SKM-1 treated with dmso at 0.1 percent for 144 hours (cell line): ENCODE measurements around the gene COL11A1.
"Not testable (repeated sequence)": the region's sequence is repeated elsewhere in the genome, so short reads cannot be mapped to it uniquely, and the experiment has no call there.

Experiments used
- DNase-seq: peaks from one replicate; lab custom pipeline; 2025; ENCODE audit not compliant: unreplicated experiment; lab: John Stamatoyannopoulos, UW

The COL11A1 gene

GRCh38 chr1:103108376-103109150, at the start of gene COL11A1:
Gene COL11A1, minus strand, starts transcription at chr1:103108522. Its CDS starts 344 bp downstream, at chr1:103108178.
- DNase-seq = no peak

- DNase-seq = no peak
Measured at GRCh38 chr1:103156966-103157365, 48.6 kb upstream of the COL11A1 start.

DNA sequence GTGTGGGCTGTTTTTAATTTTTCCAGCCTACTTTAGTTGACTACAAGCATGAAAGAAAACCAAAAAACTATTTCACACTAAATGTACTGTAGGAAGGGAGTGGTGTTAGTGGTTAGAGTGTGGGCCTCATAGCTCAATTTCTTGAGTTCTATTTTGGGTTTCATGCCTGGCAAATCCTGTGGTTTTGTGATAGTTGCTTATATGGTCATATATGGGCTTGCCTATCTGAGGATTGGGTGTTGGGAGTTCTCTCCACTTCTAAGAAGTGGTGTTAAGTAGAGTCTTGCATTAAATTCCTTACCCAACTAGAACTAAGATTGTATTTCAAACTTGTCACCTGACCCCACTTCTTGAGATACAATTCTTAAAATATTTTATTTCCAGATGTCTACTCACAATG, 37.8 kb upstream of the COL11A1 start:
- peak; percentile 25 for DNase-seq

DNA sequence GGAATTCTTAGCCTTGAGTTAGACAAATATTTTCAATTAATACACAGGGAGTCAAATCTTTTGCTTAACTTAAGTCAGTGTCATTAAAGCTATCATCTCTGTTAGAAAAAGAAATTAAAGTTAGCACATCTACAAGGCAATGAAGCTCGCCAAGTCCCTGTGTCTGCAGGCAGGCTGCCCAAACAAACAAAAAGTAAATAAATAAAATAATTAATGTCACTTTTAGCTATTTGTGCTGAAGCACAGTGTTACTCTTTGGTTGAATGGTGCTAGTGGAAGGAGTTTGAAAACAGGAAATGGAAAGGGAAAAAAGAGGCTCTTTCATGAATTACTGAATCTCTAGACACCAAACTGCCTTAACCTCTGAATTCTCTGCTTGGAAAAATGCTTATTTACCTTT, 37.1 kb upstream of the COL11A1 start:
- DNase-seq = no peak

GRCh38 chr1:103144681-103145080, 36.4 kb upstream of the COL11A1 start:
- no peak for DNase-seq

GRCh38 chr1:103142461-103142860, 34.1 kb upstream of the COL11A1 start:
- no peak for DNase-seq

DNA sequence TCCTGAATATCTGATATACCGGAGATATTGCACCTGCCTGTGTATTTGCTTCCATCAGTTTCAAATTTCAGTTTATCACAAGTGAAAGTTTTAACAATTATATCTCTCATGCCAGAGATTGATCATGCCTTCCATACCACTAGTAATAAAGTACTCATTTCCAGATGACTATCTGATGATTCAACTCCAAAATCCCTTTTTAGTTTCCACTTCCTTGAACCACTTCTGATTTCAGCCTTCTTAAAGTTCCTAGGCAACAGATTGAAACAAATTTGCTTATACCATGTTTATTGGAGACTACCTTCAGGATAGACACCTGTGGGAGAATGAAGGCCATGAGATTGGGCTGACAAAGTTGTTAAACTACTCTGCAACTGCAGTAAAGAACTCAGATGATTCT, 21.5 kb upstream of the COL11A1 start:
- DNase-seq = no peak

GRCh38 chr1:103129255-103129654, 20.9 kb upstream of the COL11A1 start:
- no peak for DNase-seq

DNA sequence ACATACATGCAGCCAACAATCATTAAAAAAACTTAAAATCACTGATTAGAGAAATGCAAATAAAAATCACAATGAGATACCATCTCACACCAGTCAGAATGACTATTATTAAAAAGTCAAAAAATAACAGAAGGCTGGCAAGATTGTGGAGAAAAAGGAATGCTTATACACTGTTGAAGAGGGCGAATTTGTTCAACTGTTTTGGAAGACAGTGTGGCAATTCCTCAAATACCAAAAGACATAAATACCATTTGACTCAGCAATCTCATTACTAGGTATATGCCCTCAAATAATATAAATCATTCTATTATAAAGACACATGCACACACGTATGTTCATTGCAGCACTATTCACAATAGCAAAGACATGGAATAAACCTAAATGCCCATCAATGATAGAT, 19.9 kb upstream of the COL11A1 start:
- DNase-seq = not testable (repeated sequence)

DNA sequence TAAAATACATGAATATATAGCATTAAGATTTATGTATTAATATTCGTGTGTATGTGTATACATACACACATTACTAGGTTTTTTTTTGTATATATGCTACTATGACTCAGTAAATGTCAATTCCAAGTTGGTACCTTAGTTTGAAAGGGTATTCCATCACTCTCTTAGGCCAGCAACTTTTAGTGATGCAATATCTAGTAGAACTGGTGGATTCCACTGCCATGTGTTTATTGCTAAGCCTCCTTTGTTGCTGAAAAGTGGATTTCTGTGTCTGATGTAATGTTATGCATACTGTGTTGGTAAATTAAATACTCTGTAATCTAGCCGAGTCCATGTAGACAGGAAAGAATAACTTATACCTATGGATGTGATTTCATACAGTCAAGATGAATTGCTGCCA, 16.9 kb upstream of the COL11A1 start:
- no peak for DNase-seq

DNA sequence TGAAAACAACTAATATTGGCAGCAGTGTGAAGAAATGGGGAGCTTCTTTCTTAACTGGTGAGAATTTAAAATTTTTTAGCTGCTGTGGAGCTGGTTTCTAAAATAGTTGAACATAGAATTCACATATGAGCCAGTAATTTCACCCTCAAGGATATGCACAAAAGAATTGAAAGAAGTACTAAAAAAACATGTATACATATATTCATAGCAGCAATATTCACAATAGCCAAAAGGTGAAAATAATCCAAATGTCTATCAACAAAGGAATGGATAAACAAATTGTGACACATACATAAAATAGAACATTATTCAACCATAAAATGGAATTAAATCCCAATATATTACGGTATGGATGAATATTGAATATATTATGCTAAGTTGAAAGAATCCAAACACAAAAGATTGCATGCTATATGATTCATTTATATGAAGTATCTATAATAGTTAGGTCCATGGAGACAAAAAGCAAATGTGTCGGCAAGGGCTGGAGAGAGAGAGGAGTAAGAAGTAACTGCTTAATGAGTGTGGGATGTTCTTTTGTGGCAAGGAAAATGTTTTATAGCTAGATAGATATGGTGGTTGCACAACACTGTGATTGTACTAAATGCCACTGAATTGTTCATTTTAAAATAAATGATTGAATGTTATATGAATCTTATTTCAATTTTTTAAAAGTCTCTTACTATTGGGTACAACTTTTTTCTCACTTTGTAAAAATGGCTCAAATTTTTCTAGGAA, 14.8 kb upstream of the COL11A1 start:
- no peak for DNase-seq

DNA sequence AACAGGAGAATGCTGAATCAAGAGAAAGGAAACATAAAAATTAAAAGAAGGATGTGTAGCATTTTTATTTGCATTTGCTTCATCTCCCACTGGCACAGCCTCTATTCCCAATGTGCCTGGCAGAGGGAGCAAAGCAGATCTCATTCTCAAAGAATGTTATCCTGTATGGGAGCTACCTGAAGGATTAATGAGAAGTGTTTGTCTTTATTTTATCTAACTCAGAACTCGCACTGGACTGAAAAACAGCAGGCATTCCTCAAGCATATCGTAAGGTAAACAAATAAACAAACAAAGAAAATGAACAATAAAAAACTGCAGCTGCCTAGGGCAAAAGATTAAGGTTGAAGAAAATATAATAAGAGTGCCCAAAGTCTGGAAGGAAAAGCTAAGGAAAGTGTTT, 12.7 kb upstream of the COL11A1 start:
- DNase-seq = no peak

- no peak for DNase-seq
Measured at GRCh38 chr1:103112546-103112945, 4.2 kb upstream of the COL11A1 start.

GRCh38 chr1:103111926-103112325, 3.6 kb upstream of the COL11A1 start:
- DNase-seq = no peak

GRCh38 chr1:103110701-103111100, 2.4 kb upstream of the COL11A1 start:
- DNase-seq = no peak

GRCh38 chr1:103109311-103109920, 1.1 kb upstream of the COL11A1 start:
- no peak for DNase-seq

- no peak for DNase-seq
Measured at GRCh38 chr1:103107741-103108375, 464 bp downstream of the COL11A1 start.

- DNase-seq = peak; percentile 17
Measured at GRCh38 chr1:103106426-103107341, 1.6 kb downstream of the COL11A1 start.

DNA sequence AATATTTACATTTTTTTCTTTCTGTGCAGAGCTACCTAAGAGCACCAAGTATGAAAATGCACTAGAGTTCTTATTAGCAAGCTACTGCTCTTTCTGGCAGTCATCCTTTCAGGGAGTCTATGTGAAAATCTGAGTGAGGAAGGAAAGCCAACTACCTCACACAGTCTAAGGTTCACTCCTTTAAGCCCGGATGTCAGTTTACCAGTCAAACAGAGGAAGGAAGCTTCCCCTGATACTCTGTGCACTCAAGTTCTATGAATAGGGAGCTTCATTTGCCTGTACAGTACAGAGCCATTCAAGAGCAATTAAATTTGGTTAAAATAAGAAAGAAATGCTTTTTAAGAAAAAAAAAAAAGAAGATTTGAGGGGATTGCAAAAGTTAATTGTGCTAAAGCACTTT, 6.9 kb downstream of the COL11A1 start:
- DNase-seq = no peak

- DNase-seq = no peak
Measured at GRCh38 chr1:103089221-103089620, 19.1 kb downstream of the COL11A1 start.

DNA sequence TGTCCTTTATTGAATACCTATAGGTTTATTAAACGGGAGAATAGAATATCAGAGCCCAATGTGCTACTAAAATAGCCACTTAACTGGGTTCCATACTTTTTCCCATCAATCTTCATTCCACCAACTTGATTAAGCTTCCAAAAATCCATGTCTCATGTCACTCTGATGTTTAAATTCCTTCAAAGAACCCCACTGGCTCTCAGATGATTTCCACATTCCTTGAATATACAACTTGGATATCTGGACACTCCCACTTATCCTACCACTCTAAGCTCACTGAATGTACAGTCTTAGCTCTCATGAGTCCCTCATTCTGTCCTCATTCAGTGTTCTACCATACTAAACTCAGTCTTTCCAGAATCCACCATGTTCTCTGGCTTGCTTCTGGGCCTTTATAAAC, 21.1 kb downstream of the COL11A1 start:
- no peak for DNase-seq
